SK-N-MC (cell line): ENCODE data around the gene OR1L6.

Experiments
- EZH2 ChIP-seq: fragments of 200-600 bp; sonication (generic); IDR thresholded peaks from one replicate; pipeline ENCODE4 v1.6.1; 2017; ENCODE audit warnings: antibody characterized with exemption
- POLR2AphosphoS5 ChIP-seq: IDR thresholded peaks from 2 replicates; pipeline ENCODE4 v1.6.1; 2012; ENCODE audit warnings: mild to moderate bottlenecking, low read depth, low read length, borderline replicate concordance

DNA sequence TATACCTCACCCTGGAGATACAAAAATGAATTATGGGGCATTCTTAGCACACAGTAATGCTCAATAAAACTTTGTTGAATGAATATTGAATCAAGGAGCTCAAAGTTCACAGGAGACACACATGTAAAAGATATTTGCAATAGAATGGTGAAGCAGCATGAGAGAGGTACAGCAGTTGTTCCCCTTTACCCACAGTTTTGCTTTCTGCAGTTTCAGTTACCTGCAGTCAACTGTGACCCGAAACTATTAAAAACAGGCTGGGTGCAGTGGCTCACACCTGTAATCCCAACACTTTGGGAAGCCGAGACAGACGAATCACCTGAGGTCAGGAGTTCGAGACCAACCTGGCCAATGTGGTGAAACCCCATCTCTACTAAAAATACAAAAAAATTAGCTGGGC is 44.2 kb downstream of the OR1L6 start:
- TF ChIP-seq POLR2AphosphoS5 (no peak), EZH2 (no peak)
